Activated CD8-positive, alpha-beta T cell treated with anti-CD3 and anti-CD28 coated beads, Interleukin-2, amount 10 ng/mL, durations not matched to agents 7 days and 5 days (primary cell): Measurements from ENCODE around the gene NFIA. TPM values are rescaled to one million over a fixed set of nuclear protein-coding genes. Genes with fewer than 3 reads are reported as not detected.
"Not testable (repeated sequence)": the region's sequence is repeated elsewhere in the genome, so short reads cannot be mapped to it uniquely, and the experiment has no call there.

Source experiments
- ATAC-seq: fragments of 150-1000 bp; cut with Tn5 transposase; one replicate; pipeline ENCODE4 v1.10.0; 2021; ENCODE audit warnings: moderate library complexity
- CTCF ChIA-PET: fragments of 350-600 bp; sonication (Branson Sonifier 250); formaldehyde crosslinking; loops from one replicate; lab custom pipeline; 2021; ENCODE audit warnings: antibody characterized with exemption; lab: Charles Lee
- POLR2A ChIA-PET: fragments of 350-600 bp; sonication (Branson Sonifier 250); formaldehyde crosslinking; loops from one replicate; lab custom pipeline; 2021; ENCODE audit warnings: antibody characterized with exemption; lab: Charles Lee
- DNase-seq: peaks from one replicate; pipeline ENCODE4 v3.0.0-alpha.2; 2020
- H3K27ac Mint-ChIP-seq: one replicate; pipeline ENCODE4 v1.8.0; 2021; ENCODE audit warnings: mild to moderate bottlenecking, mixed read lengths
- H3K27me3 Mint-ChIP-seq: one replicate; pipeline ENCODE4 v1.8.0; 2021; ENCODE audit warnings: low read depth, mixed read lengths
- H3K36me3 Mint-ChIP-seq: one replicate; pipeline ENCODE4 v1.8.0; 2021; ENCODE audit warnings: low read depth, mixed read lengths
- H3K4me1 Mint-ChIP-seq: one replicate; pipeline ENCODE4 v1.8.0; 2021; ENCODE audit warnings: low read depth, mixed read lengths
- H3K4me3 Mint-ChIP-seq: one replicate; pipeline ENCODE4 v1.8.0; 2021; ENCODE audit warnings: mild to moderate bottlenecking, mixed read lengths
- H3K9me3 Mint-ChIP-seq: one replicate; pipeline ENCODE4 v1.8.0; 2022; ENCODE audit warnings: mixed read lengths; ENCODE audit not compliant: insufficient read depth
- total RNA-seq, 2 experiments: library from RNA; stranded (reverse); gene quantifications; one replicate each; pipeline ENCODE4 v1.2.3, GENCODE V29; 2021

NFIA gene
- total RNA-seq, 2 experiments from 2014 or later = 0.66 to 0.78 TPM

DNA sequence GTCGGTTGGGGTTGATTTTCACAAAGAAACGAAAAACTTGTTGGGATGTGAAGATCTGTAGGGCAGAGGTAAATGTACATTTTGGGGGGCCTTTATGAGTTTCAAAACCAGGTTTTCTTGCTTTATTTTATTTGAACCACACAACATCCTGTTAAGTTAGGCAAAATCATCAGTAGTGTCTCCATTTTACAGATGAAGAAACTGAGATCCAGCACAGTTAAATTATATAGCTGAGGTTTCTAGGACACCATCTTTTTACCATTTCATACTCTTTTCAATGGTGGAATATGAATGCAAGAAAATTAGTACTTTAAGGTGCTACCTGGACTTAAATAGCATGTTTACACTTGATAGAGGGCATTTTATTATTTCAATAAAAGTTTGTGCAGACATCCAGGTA, 187.7 kb downstream of the NFIA start:
- ATAC-seq = no peak
- ChIA-PET POLR2A (no interaction called here), CTCF (no interaction called here)
- Mint-ChIP-seq H3K36me3 (no peaks in the 10 kb centered on the region), H3K27me3 (no peaks in the 10 kb centered on the region), H3K9me3 (no peaks in the 10 kb centered on the region), H3K27ac (no peak overlapping the region), H3K4me3 (no peak overlapping the region), H3K4me1 (no peaks in the 10 kb centered on the region)
- no peak for DNase-seq

DNA sequence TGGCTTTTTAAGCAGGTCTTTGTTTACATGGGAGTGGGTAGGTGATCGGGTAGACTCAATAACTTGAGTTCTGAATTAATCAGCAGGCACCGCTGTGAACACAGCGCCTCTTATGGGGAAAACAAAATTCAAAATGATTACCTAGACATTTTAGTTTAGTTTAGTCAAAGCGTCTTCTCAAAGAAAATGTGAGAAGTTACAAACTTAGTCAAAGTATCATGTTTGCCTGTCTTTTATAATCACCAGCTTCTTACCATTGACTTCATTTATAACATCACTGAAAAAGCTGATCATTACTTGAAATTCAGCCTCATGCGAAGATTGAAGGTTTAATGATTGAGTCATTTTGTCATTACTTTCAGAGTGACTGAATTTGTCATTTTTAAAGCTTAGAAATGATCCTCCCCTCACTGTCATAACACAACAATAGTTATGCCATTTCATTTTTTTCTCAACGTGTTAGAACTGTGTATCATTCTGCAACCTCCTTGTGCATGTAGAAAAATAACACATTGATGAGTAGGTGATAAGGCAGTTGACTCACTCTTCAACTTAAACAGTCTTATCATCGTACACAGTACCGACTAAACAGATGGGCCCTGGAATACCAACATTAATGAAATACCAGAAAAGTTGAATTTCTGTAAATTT, 188.5 kb downstream of the NFIA start:
- Mint-ChIP-seq H3K27ac (no peak overlapping the region), H3K27me3 (no peaks in the 10 kb centered on the region), H3K36me3 (no peaks in the 10 kb centered on the region), H3K9me3 (no peaks in the 10 kb centered on the region), H3K4me3 (no peak overlapping the region), H3K4me1 (no peaks in the 10 kb centered on the region)
- CTCF ChIA-PET = interaction anchor here (1.5 to 1.7 kb wide), 5 partner anchors 10 to 221 kb away, joined by 3 to 6 read pairs (median 4); no protein-coding TSS in a partner anchor
- DNase-seq (no peak), ATAC-seq (no peak)
- POLR2A ChIA-PET = no interaction called here

GRCh38 chr1:61271412-61271789, 189.0 kb downstream of the NFIA start:
- ChIA-PET CTCF (interaction anchor here (1.5 to 1.7 kb wide), 5 partner anchors 9 to 221 kb away, joined by 3 to 6 read pairs (median 4); no protein-coding TSS in a partner anchor), POLR2A (no interaction called here)
- H3K27me3 Mint-ChIP-seq = no peaks in the 10 kb centered on the region
- H3K27ac Mint-ChIP-seq = no peak overlapping the region
- DNase-seq = no peak
- no peaks in the 10 kb centered on the region for H3K4me1 Mint-ChIP-seq
- no peaks in the 10 kb centered on the region for H3K9me3 Mint-ChIP-seq
- H3K4me3 Mint-ChIP-seq = no peak overlapping the region
- H3K36me3 Mint-ChIP-seq = no peaks in the 10 kb centered on the region
- ATAC-seq = no peak

GRCh38 chr1:61273167-61273705, 190.9 kb downstream of the NFIA start:
- no peaks in the 10 kb centered on the region for H3K27me3 Mint-ChIP-seq
- H3K4me1 Mint-ChIP-seq = no peaks in the 10 kb centered on the region
- no peak for ATAC-seq
- H3K36me3 Mint-ChIP-seq = no peaks in the 10 kb centered on the region
- CTCF ChIA-PET = no interaction called here
- no peaks in the 10 kb centered on the region for H3K9me3 Mint-ChIP-seq
- H3K4me3 Mint-ChIP-seq = no peak overlapping the region
- no peak for DNase-seq
- no peak overlapping the region for H3K27ac Mint-ChIP-seq
- POLR2A ChIA-PET = no interaction called here

- Mint-ChIP-seq H3K4me1 (no peaks in the 10 kb centered on the region), H3K27me3 (no peaks in the 10 kb centered on the region), H3K4me3 (no peak overlapping the region), H3K36me3 (no peaks in the 10 kb centered on the region), H3K27ac (no peak overlapping the region), H3K9me3 (no peaks in the 10 kb centered on the region)
- CTCF ChIA-PET = no interaction called here
- DNase-seq (no peak), ATAC-seq (no peak)
- POLR2A ChIA-PET = no interaction called here
Observed at GRCh38 chr1:61273861-61274260, 191.5 kb downstream of the NFIA start.

GRCh38 chr1:61274939-61275338, 192.6 kb downstream of the NFIA start:
- Mint-ChIP-seq H3K9me3 (no peaks in the 10 kb centered on the region), H3K36me3 (no peaks in the 10 kb centered on the region), H3K27ac (no peak overlapping the region), H3K4me3 (no peak overlapping the region), H3K27me3 (no peaks in the 10 kb centered on the region), H3K4me1 (no peaks in the 10 kb centered on the region)
- ATAC-seq (no peak), DNase-seq (no peak)
- CTCF ChIA-PET = no interaction called here
- POLR2A ChIA-PET = no interaction called here

GRCh38 chr1:61276246-61276645, 193.9 kb downstream of the NFIA start:
- Mint-ChIP-seq H3K4me3 (no peak overlapping the region), H3K36me3 (no peaks in the 10 kb centered on the region), H3K9me3 (no peaks in the 10 kb centered on the region), H3K27ac (no peak overlapping the region), H3K27me3 (no peaks in the 10 kb centered on the region), H3K4me1 (no peaks in the 10 kb centered on the region)
- POLR2A ChIA-PET = no interaction called here
- CTCF ChIA-PET = no interaction called here
- ATAC-seq = no peak
- no peak for DNase-seq

DNA sequence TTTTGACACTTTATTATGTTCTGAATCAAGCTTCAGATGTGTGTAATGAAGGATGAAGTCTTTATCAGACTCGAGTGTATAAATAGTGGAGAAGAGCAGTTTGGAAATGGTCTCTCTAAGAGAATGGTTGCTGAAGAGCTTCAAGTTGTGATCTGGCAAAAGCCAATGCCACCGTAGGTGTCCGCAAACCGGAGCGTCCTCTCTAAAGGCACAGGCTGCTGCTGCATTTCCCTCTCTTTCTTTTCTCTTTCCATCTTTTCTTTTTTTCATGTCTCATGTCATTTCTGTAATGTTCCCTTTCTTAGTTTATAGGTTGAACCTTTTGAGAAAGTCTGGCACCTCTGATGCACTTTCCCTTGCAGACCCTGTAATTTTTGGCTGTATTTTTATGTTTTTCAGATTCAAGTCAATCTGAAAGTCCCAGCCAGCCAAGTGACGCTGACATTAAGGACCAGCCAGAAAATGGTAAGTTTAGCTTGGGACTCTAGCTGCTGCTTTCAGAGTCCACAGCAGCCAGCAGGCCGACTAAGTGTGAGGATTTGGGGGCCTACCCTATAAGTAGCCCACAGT, 194.8 kb downstream of the NFIA start:
- H3K4me3 Mint-ChIP-seq = no peak overlapping the region
- no peaks in the 10 kb centered on the region for H3K4me1 Mint-ChIP-seq
- POLR2A ChIA-PET = no interaction called here
- no peaks in the 10 kb centered on the region for H3K9me3 Mint-ChIP-seq
- no peak overlapping the region for H3K27ac Mint-ChIP-seq
- no peaks in the 10 kb centered on the region for H3K36me3 Mint-ChIP-seq
- CTCF ChIA-PET = no interaction called here
- DNase-seq (no peak), ATAC-seq (no peak)
- H3K27me3 Mint-ChIP-seq = no peaks in the 10 kb centered on the region

DNA sequence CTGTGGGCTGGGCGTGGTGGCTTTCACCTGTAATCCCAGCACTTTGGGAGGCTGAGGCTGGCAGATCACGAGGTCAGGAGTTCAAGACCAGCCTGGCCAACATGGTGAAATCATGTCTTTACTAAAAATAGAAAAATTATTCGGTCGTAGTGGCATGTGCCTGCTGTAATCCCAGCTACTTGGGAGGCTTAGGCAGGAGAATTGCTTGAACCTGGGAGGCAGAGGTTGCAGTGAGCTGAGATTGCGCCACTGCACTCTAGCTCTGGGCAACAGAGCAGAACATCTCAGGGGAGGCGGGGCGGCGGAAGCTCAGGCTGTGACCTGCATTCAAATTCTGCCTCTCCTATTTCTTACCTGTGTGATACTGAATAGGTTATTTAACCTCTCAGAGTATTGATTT, 196.1 kb downstream of the NFIA start:
- CTCF ChIA-PET, H3K36me3 Mint-ChIP-seq, H3K4me1 Mint-ChIP-seq, H3K27me3 Mint-ChIP-seq, DNase-seq, POLR2A ChIA-PET, H3K4me3 Mint-ChIP-seq, H3K9me3 Mint-ChIP-seq, ATAC-seq, H3K27ac Mint-ChIP-seq: not testable (repeated sequence)

GRCh38 chr1:61278966-61279365, 196.6 kb downstream of the NFIA start:
- no peak overlapping the region for H3K27ac Mint-ChIP-seq
- H3K4me1 Mint-ChIP-seq = no peaks in the 10 kb centered on the region
- ATAC-seq (no peak), DNase-seq (no peak)
- ChIA-PET POLR2A (no interaction called here), CTCF (interaction anchor here (0.6 to 1.7 kb wide), 2 partner anchors 14 to 805 kb away, joined by 3 read pairs; no protein-coding TSS in a partner anchor)
- no peaks in the 10 kb centered on the region for H3K9me3 Mint-ChIP-seq
- no peaks in the 10 kb centered on the region for H3K27me3 Mint-ChIP-seq
- H3K36me3 Mint-ChIP-seq = no peaks in the 10 kb centered on the region
- H3K4me3 Mint-ChIP-seq = no peak overlapping the region

- no peak for ATAC-seq
- Mint-ChIP-seq H3K9me3 (no peaks in the 10 kb centered on the region), H3K4me1 (no peaks in the 10 kb centered on the region), H3K4me3 (no peak overlapping the region), H3K27ac (no peak overlapping the region), H3K27me3 (no peaks in the 10 kb centered on the region), H3K36me3 (no peaks in the 10 kb centered on the region)
- ChIA-PET CTCF (interaction anchor here (0.6 to 1.8 kb wide), 3 partner anchors 13 to 805 kb away, joined by 3 to 5 read pairs (median 3); no protein-coding TSS in a partner anchor), POLR2A (no interaction called here)
- no peak for DNase-seq
Observed at GRCh38 chr1:61279570-61279969, 197.2 kb downstream of the NFIA start.

GRCh38 chr1:61280452-61280851, 198.1 kb downstream of the NFIA start:
- ChIA-PET CTCF (interaction anchor here (1.1 to 1.8 kb wide), 4 partner anchors 9 to 308 kb away, joined by 3 to 6 read pairs (median 4); no protein-coding TSS in a partner anchor), POLR2A (no interaction called here)
- ATAC-seq = no peak
- no peak overlapping the region for H3K4me3 Mint-ChIP-seq
- no peaks in the 10 kb centered on the region for H3K27me3 Mint-ChIP-seq
- no peaks in the 10 kb centered on the region for H3K4me1 Mint-ChIP-seq
- H3K36me3 Mint-ChIP-seq = no peaks in the 10 kb centered on the region
- H3K27ac Mint-ChIP-seq = no peak overlapping the region
- H3K9me3 Mint-ChIP-seq = no peaks in the 10 kb centered on the region
- no peak for DNase-seq
